ENCODE data around the gene TNS2.

DNA sequence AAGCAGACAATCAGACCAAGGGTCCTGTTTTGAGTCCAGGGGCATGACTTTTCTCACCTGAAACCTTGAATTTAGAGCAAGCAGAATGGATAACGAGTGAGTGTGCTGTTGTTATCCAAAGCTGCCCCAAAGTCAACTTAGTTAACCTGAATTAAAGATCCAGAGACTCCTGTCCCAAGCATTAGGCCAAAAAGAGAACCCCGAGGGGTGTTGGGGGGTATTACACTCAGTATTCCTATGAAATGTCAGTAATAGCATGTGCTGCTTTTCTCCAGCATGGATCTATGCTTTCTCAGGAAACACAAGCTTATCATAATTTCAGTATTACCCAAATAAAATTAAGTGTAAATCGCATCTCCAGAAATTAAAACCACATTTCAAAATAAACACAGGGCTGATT is 24.6 kb upstream of the TNS2 start:
- no peak for TF ChIP-seq GATA2 (IDR thresholded peaks at IDR 0.05; ENCODE audit: low read depth, low read length)
- TF ChIP-seq GATA3 (IDR thresholded peaks at IDR 0.05; ENCODE audit: low read depth, low read length): no peak

All from SH-SY5Y (cell line).